Kidney (tissue), 14 donors: ENCODE measurements around the gene TIAM2. TPM values are rescaled to one million over a fixed set of nuclear protein-coding genes. Genes with fewer than 3 reads are reported as not detected.

Experiments
- DNase-seq, 5 donors: peaks; one replicate each; pipeline ENCODE4 v3.0.0-alpha.2; 2013 to 2020
- FAIRE-seq: peaks from 2 replicates; lab custom pipeline; 2012; peaks lifted over from hg19 to GRCh38; lab: Jason Lieb, UNC
- H3K27ac ChIP-seq, 2 donors: one replicate each; pipeline ENCODE4 v1.7.0; 2013; ENCODE audit warnings: low read depth in 2 of 2, low read length in 2 of 2, inconsistent platforms in 1 of 2
- H3K27me3 ChIP-seq: one replicate; pipeline ENCODE4 v1.7.1; 2013; ENCODE audit warnings: low read length, inconsistent platforms; ENCODE audit not compliant: control insufficient read depth, insufficient read depth
- H3K36me3 ChIP-seq, 3 donors: one replicate each; pipeline versions ENCODE4 v1.7.0 to v1.7.1; 2013; ENCODE audit warnings: low read length in 3 of 3, control low read depth in 1 of 3, inconsistent platforms in 1 of 3; ENCODE audit not compliant: insufficient read depth in 3 of 3, control insufficient read depth in 2 of 3
- H3K4me1 ChIP-seq, 3 donors: one replicate each; pipeline versions ENCODE4 v1.7.0 to v1.7.1; 2013; ENCODE audit warnings: low read length in 3 of 3, inconsistent platforms in 1 of 3, low read depth in 1 of 3; ENCODE audit not compliant: control insufficient read depth in 2 of 3, insufficient read depth in 2 of 3
- H3K4me3 ChIP-seq, 3 donors: one replicate each; pipeline versions ENCODE4 v1.7.0 to v1.8.1; 2013; ENCODE audit warnings: low read length in 3 of 3, control low read depth in 1 of 3, inconsistent platforms in 1 of 3
- H3K9ac ChIP-seq, 3 donors: one replicate each; pipeline versions ENCODE4 v1.7.0 to v1.7.1; 2013; ENCODE audit warnings: low read length in 3 of 3, control low read depth in 1 of 3, inconsistent platforms in 1 of 3
- H3K9me3 ChIP-seq, 3 donors: one replicate each; pipeline versions ENCODE4 v1.7.0 to v1.7.1; 2013; ENCODE audit warnings: low read length in 3 of 3, control low read depth in 1 of 3, inconsistent platforms in 1 of 3; ENCODE audit not compliant: control insufficient read depth in 2 of 3, insufficient read depth in 1 of 3
- intact Hi-C: fragments of 100-400 bp; cut with DNase I; formaldehyde crosslinking; loops from one replicate; pipeline ENCODE4 v1.11.1; 2022
- polyA plus RNA-seq: library from polyadenylated mRNA; stranded (reverse); fragments of 350-450 nt; fragmentation: Illumina TruSeq; extraction: RNeasy Lipid Tissue Mini Kit (QIAGEN cat#74804); gene quantifications from one replicate; pipeline ENCODE4 v1.2.3, GENCODE V29; 2014; ENCODE audit warnings: low read depth, low replicate concordance; ENCODE audit not compliant: insufficient read depth
- total RNA-seq: library from RNA; stranded (reverse); fragmentation: NEBNext Ultra II Directional; extraction: Animal tissue kit (Norgen Biotek cat#: 25700); gene quantifications from one replicate; pipeline ENCODE4 v1.2.1, GENCODE V29; 2021
- TF ChIP-seq, protein P1 (sequence below): IDR thresholded peaks from 3 replicates; pipeline ENCODE4 v1.5.1; 2012; ENCODE audit warnings: mild to moderate bottlenecking, moderate library complexity, borderline replicate concordance; ENCODE audit not compliant: insufficient read depth; ENCODE audit errors: extremely low read depth
- donor health status: control.
- donor health status: control.
- donor health status: control.
- donor health status: control.
- donor health status: control.
- donor health status: DM: yes; HTN: yes; CAD: no.
- donor health status: Normal renal cell carcinoma (clear cell type).

The TIAM2 gene
- total and polyA plus RNA-seq, 2 donors from 2014 or later: 6.8 to 7.6 TPM

DNA sequence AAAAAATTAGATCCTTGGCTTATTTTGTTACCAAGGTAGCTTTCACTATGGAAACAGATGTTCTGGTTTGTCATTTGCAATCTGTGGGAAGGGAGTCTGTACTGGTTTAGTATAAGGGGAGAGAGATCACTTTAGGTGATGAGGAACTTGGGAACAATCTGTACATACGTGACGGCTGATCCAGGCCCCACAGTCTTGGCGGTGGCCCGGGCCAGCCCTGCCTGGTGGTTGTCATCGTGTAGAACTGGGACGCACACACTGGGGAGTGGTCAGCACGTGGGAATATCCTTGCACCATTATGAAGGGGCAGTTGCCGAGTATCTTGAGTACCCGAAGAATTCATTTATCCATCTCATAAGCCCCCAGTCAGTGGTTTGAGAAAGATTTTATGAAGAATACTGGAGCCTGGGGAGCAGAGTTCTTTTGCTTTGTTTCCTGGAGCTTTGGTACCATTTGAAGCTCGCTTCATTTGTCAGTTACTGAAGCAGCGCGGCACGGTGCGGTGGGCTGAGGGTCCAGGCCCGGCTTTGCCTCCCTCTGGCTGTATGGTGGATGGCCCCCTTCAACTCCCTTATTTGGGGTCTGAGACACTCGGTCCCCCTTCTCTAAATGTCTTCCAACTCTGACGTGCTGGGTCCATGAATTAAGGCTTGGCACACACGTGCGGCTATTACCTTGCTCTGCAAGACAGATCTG is 245.9 kb downstream of the TIAM2 start:
- no peak overlapping the region for H3K27ac ChIP-seq
- no peaks in the 10 kb centered on the region for H3K36me3 ChIP-seq
- H3K4me1 ChIP-seq: peaks cover 0 to 2% (median 0%) of the 10 kb centered on the region in 3 donors
- no peak overlapping the region for H3K9ac ChIP-seq
- TF ChIP-seq, protein P1, sequence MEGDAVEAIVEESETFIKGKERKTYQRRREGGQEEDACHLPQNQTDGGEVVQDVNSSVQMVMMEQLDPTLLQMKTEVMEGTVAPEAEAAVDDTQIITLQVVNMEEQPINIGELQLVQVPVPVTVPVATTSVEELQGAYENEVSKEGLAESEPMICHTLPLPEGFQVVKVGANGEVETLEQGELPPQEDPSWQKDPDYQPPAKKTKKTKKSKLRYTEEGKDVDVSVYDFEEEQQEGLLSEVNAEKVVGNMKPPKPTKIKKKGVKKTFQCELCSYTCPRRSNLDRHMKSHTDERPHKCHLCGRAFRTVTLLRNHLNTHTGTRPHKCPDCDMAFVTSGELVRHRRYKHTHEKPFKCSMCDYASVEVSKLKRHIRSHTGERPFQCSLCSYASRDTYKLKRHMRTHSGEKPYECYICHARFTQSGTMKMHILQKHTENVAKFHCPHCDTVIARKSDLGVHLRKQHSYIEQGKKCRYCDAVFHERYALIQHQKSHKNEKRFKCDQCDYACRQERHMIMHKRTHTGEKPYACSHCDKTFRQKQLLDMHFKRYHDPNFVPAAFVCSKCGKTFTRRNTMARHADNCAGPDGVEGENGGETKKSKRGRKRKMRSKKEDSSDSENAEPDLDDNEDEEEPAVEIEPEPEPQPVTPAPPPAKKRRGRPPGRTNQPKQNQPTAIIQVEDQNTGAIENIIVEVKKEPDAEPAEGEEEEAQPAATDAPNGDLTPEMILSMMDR: no peak
- FAIRE-seq (no peak), DNase-seq (no peak)
- no peaks in the 10 kb centered on the region for H3K27me3 ChIP-seq
- H3K9me3 ChIP-seq: peaks cover 0 to 5% (median 0%) of the 10 kb centered on the region in 3 donors
- no peak overlapping the region for H3K4me3 ChIP-seq
- intact Hi-C loops: no loop called here

DNA sequence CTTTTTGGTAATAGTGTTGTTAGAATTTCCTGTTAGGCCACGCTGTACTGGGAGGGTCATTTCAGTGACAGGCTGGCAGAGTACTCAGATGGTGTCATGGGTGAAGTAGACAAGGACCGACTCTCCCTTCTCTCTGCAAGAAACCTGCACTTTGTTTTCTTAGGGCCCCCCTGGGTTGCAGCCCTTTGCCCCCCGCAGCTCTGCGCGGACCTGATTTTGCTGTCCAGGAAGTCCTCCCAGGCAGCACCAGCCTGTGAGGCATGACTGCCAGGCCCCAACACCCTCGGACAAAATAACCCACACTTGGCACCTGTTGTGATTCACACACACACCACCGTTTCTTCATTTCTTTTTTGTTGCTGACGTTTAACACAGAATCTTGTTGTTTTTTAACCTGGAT is 246.9 kb downstream of the TIAM2 start:
- TF ChIP-seq, protein P1: no peak
- no peak overlapping the region for H3K4me3 ChIP-seq
- no peak for FAIRE-seq
- intact Hi-C loops: no loop called here
- no peak overlapping the region for H3K9ac ChIP-seq
- H3K27me3 ChIP-seq: no peaks in the 10 kb centered on the region
- H3K4me1 ChIP-seq: peaks cover 0 to 2% (median 0%) of the 10 kb centered on the region in 3 donors
- no peak for DNase-seq
- H3K27ac ChIP-seq: no peak overlapping the region
- H3K9me3 ChIP-seq: peaks cover 0 to 5% (median 0%) of the 10 kb centered on the region in 3 donors
- no peaks in the 10 kb centered on the region for H3K36me3 ChIP-seq

DNA sequence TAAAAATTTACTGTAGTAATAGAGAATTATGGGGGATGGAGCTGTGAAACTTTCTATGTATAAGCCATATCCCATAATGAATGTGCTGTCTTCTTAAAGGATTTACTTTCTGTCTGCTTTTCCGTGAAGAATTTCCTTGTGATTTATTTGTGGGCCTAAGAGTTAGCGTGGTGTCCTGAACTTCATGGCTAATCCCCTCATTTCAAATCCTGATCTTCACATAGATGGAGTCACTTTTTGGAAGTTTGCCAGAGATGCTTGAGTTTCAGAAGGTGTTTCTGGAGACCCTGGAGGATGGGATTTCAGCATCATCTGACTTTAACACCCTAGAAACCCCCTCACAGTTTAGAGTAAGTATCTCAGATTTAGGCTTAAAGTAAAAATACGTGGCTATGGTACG is 249.3 kb downstream of the TIAM2 start:
- no peak for FAIRE-seq
- H3K4me1 ChIP-seq: peaks cover 0 to 2% (median 0%) of the 10 kb centered on the region in 3 donors

More for the DNA sequence above, 249.3 kb downstream of the TIAM2 start:
- Histone ChIP-seq H3K9me3 (no peaks in the 10 kb centered on the region), H3K27me3 (no peaks in the 10 kb centered on the region), H3K27ac (no peak overlapping the region), H3K9ac (no peak overlapping the region), H3K4me3 (no peak overlapping the region), H3K36me3 (no peaks in the 10 kb centered on the region)
- intact Hi-C loops: no loop called here
- TF ChIP-seq, protein P1: no peak
- DNase-seq: no peak
